HepG2 (cell line): ENCODE results near the gene DDR2. TPM values are rescaled to one million over a fixed set of nuclear protein-coding genes. Genes with fewer than 3 reads are reported as not detected.

ENCODE experiments used
- FOXA3 ChIP-seq: IDR thresholded peaks from 2 replicates; pipeline ENCODE4 v1.6.1; 2016; ENCODE audit warnings: missing genetic modification reagents, missing compliant biosample characterization
- IRF1 ChIP-seq: sonication (generic); formaldehyde crosslinking; IDR thresholded peaks from 2 replicates; pipeline ENCODE4 v1.4.0; 2020; ENCODE audit warnings: low read depth, mild to moderate bottlenecking, missing genetic modification reagents
- MXD4 ChIP-seq: IDR thresholded peaks from 2 replicates; pipeline ENCODE4 v1.6.1; 2016; ENCODE audit warnings: mild to moderate bottlenecking, missing biosample characterization, missing genetic modification reagents
- MXI1 ChIP-seq: IDR thresholded peaks from 3 replicates; pipeline ENCODE4 v1.6.1; 2012; ENCODE audit warnings: low read depth, low read length, inconsistent platforms, borderline replicate concordance
- POGZ ChIP-seq: sonication (generic); formaldehyde crosslinking; IDR thresholded peaks from 2 replicates; pipeline ENCODE4 v1.4.0; 2020; ENCODE audit warnings: mild to moderate bottlenecking, missing genetic modification reagents
- THAP7 ChIP-seq: sonication (generic); formaldehyde crosslinking; IDR thresholded peaks from 2 replicates; pipeline ENCODE4 v1.8.1; 2023; ENCODE audit warnings: mild to moderate bottlenecking, missing genetic modification reagents
- THAP9 ChIP-seq: sonication (generic); formaldehyde crosslinking; IDR thresholded peaks from 2 replicates; pipeline ENCODE4; 2020; ENCODE audit warnings: missing genetic modification reagents, mild to moderate bottlenecking, borderline replicate concordance
- THRA ChIP-seq: sonication (generic); formaldehyde crosslinking; IDR thresholded peaks from 2 replicates; pipeline ENCODE4 v1.4.0; 2020; ENCODE audit warnings: missing genetic modification reagents, borderline replicate concordance
- ZBTB34 ChIP-seq: sonication (generic); formaldehyde crosslinking; IDR thresholded peaks from 2 replicates; pipeline ENCODE4 v1.8.0; 2022; ENCODE audit warnings: mild to moderate bottlenecking, missing genetic modification reagents
- ZC3H13 ChIP-seq: sonication (generic); formaldehyde crosslinking; IDR thresholded peaks from 2 replicates; pipeline ENCODE4 v1.8.1; 2023; ENCODE audit warnings: mild to moderate bottlenecking, missing genetic modification reagents, moderate library complexity
- ZNF121 ChIP-seq: sonication (generic); formaldehyde crosslinking; IDR thresholded peaks from 2 replicates; pipeline ENCODE4 v1.5.0; 2020; ENCODE audit warnings: mild to moderate bottlenecking, missing genetic modification reagents
- ZNF138 ChIP-seq: sonication (generic); formaldehyde crosslinking; IDR thresholded peaks from 2 replicates; pipeline ENCODE4 v1.5.0; 2020; ENCODE audit warnings: mild to moderate bottlenecking, low read depth, missing genetic modification reagents
- ZNF800 ChIP-seq: sonication (generic); formaldehyde crosslinking; IDR thresholded peaks from 2 replicates; pipeline ENCODE4 v1.4.0; 2020; ENCODE audit warnings: missing genetic modification reagents
- polyA plus RNA-seq, 8 experiments: library from polyadenylated mRNA; depleted of rRNA in 3 of 8; stranded (reverse) in 7 of 8; unstranded in 1 of 8; fragments of >200 nt; fragmentation: Illumina TruSeq in 4 of 8; extraction: Trizol in 4 of 8; gene quantifications; 2 replicates each; pipeline versions ENCODE4 v1.2.1 to v1.2.3, GENCODE V29; 2011 to 2016; ENCODE audit warnings: low read depth in 4 of 8, missing spikeins in 1 of 8, mixed read lengths in 1 of 8; ENCODE audit not compliant: insufficient read depth in 1 of 8
- total RNA-seq, 5 experiments: library from RNA; depleted of rRNA; stranded (reverse); fragments of >200 nt; fragmentation: Illumina TruSeq; extraction: Trizol; gene quantifications; 2 replicates each; pipeline ENCODE4 v1.2.3, GENCODE V29; 2016; ENCODE audit warnings: low read depth in 1 of 5
- TF ChIP-seq, protein P1 (sequence below): sonication (generic); formaldehyde crosslinking; IDR thresholded peaks from 2 replicates; pipeline ENCODE4 v1.5.1; 2020; ENCODE audit warnings: mild to moderate bottlenecking, missing genetic modification reagents, moderate library complexity

DDR2 gene
- total and polyA plus RNA-seq, 2 of the 13 experiments (the other 11 are each of a cell fraction or from before 2014, with no cell fraction given) = 0.36 to 0.38 TPM

- TF ChIP-seq THAP9 (CRISPR knock-in tag) (no peak), THRA (CRISPR knock-in tag) (0 out of 2 replicates have a peak, but pooled peaks have one; percentile 25), MXD4 (CRISPR knock-in tag) (no peak), POGZ (CRISPR knock-in tag) (peak; percentile 41), MXI1 (no peak), FOXA3 (CRISPR knock-in tag) (peak; percentile 50), THAP7 (CRISPR knock-in tag) (peak; percentile 29; the same call in 1 of the 2 replicates), ZBTB34 (CRISPR knock-in tag) (no peak), IRF1 (CRISPR knock-in tag) (no peak), ZNF800 (CRISPR knock-in tag) (no peak), ZNF138 (CRISPR knock-in tag) (no peak), ZC3H13 (CRISPR knock-in tag) (no peak), ZNF121 (CRISPR knock-in tag) (no peak)
- TF ChIP-seq, protein P1, sequence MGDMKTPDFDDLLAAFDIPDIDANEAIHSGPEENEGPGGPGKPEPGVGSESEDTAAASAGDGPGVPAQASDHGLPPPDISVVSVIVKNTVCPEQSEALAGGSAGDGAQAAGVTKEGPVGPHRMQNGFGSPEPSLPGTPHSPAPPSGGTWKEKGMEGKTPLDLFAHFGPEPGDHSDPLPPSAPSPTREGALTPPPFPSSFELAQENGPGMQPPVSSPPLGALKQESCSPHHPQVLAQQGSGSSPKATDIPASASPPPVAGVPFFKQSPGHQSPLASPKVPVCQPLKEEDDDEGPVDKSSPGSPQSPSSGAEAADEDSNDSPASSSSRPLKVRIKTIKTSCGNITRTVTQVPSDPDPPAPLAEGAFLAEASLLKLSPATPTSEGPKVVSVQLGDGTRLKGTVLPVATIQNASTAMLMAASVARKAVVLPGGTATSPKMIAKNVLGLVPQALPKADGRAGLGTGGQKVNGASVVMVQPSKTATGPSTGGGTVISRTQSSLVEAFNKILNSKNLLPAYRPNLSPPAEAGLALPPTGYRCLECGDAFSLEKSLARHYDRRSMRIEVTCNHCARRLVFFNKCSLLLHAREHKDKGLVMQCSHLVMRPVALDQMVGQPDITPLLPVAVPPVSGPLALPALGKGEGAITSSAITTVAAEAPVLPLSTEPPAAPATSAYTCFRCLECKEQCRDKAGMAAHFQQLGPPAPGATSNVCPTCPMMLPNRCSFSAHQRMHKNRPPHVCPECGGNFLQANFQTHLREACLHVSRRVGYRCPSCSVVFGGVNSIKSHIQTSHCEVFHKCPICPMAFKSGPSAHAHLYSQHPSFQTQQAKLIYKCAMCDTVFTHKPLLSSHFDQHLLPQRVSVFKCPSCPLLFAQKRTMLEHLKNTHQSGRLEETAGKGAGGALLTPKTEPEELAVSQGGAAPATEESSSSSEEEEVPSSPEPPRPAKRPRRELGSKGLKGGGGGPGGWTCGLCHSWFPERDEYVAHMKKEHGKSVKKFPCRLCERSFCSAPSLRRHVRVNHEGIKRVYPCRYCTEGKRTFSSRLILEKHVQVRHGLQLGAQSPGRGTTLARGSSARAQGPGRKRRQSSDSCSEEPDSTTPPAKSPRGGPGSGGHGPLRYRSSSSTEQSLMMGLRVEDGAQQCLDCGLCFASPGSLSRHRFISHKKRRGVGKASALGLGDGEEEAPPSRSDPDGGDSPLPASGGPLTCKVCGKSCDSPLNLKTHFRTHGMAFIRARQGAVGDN (CRISPR knock-in tag) = peak; percentile 57
Observed at GRCh38 chr1:162696286-162696862, 64.1 kb downstream of the DDR2 start (continued).
